Adrenal gland (tissue), 5 donors: Measurements from ENCODE around the gene ETNPPL.

Experiments
- CTCF ChIP-seq, 6 experiments: fragments of 450-650 bp in 4 of 6; fragments of 200-600 bp in 2 of 6; sonication (generic) in 1 of 6; IDR thresholded peaks; 1 replicate in 5 of 6; 2 replicates in 1 of 6; pipeline versions ENCODE4 v1.5.1 to v1.8.0; 2016 to 2021; ENCODE audit warnings: antibody characterized with exemption in 6 of 6, mild to moderate bottlenecking in 2 of 6, moderate library complexity in 1 of 6
- POLR2A ChIP-seq, 2 donors: fragments of 450-650 bp; IDR thresholded peaks; one replicate each; pipeline ENCODE4 v1.6.1; 2017; ENCODE audit warnings: antibody characterized with exemption in 2 of 2, mild to moderate bottlenecking in 2 of 2, moderate library complexity in 1 of 2
- donor health status: DM: no; HTN: no; CAD: no.

- TF ChIP-seq POLR2A (IDR thresholded peaks at IDR 0.05) (no peak), CTCF (IDR thresholded peaks at IDR 0.05) (no peak)
Observed at GRCh38 chr4:108709722-108710121, 53.1 kb downstream of the ETNPPL start.
